ENCODE results near the gene ACSL3.

The ACSL3 gene

GRCh38 chr2:222860740-222861410 lies at the start of gene ACSL3:
Gene ACSL3, plus strand, starts transcription at chr2:222861036. Its CDS starts 47,737 bp downstream, at chr2:222908773.
- Histone ChIP-seq H3K4me1 (ENCODE audit: control insufficient read depth, low read depth, low read length) (peaks cover 43% of the 10 kb centered on the region), H3K4me3 (ENCODE audit: low read length) (peak within 1 kb of the TSS; percentile 91), H3K9ac (ENCODE audit: low read length) (peak within 1 kb of the TSS; percentile 74), H3K9me3 (ENCODE audit: control insufficient read depth, low read depth, low read length) (no peaks in the 10 kb centered on the region), H3K27me3 (ENCODE audit: control insufficient read depth, insufficient read depth, low read length) (no peaks in the 10 kb centered on the region), H3K36me3 (ENCODE audit: control insufficient read depth, low read depth, low read length) (no peaks in the 10 kb centered on the region), H3K27ac (ENCODE audit: low read length) (no peak within 1 kb of the TSS)

GRCh38 chr2:222811828-222812227 lies 49.0 kb upstream of the ACSL3 start:
- Histone ChIP-seq H3K27me3 (ENCODE audit: control insufficient read depth, insufficient read depth, low read length) (no peaks in the 10 kb centered on the region), H3K27ac (ENCODE audit: low read length) (no peak overlapping the region), H3K4me3 (ENCODE audit: low read length) (no peak overlapping the region), H3K4me1 (ENCODE audit: control insufficient read depth, low read depth, low read length) (no peaks in the 10 kb centered on the region), H3K9ac (ENCODE audit: low read length) (no peak overlapping the region), H3K9me3 (ENCODE audit: control insufficient read depth, low read depth, low read length) (no peaks in the 10 kb centered on the region), H3K36me3 (ENCODE audit: control insufficient read depth, low read depth, low read length) (no peaks in the 10 kb centered on the region)

GRCh38 chr2:222813177-222813843 lies 47.5 kb upstream of the ACSL3 start:
- H3K9me3 ChIP-seq (ENCODE audit: control insufficient read depth, low read depth, low read length), result no peaks in the 10 kb centered on the region
- no peaks in the 10 kb centered on the region for H3K36me3 ChIP-seq (ENCODE audit: control insufficient read depth, low read depth, low read length)
- H3K27ac ChIP-seq (ENCODE audit: low read length), result no peak overlapping the region
- H3K4me3 ChIP-seq (ENCODE audit: low read length), result no peak overlapping the region
- no peak overlapping the region for H3K9ac ChIP-seq (ENCODE audit: low read length)
- H3K27me3 ChIP-seq (ENCODE audit: control insufficient read depth, insufficient read depth, low read length), result no peaks in the 10 kb centered on the region
- H3K4me1 ChIP-seq (ENCODE audit: control insufficient read depth, low read depth, low read length), result no peaks in the 10 kb centered on the region

GRCh38 chr2:222819722-222820333 lies 41.0 kb upstream of the ACSL3 start:
- Histone ChIP-seq H3K4me1 (ENCODE audit: control insufficient read depth, low read depth, low read length) (no peaks in the 10 kb centered on the region), H3K9ac (ENCODE audit: low read length) (no peak overlapping the region), H3K4me3 (ENCODE audit: low read length) (no peak overlapping the region), H3K27me3 (ENCODE audit: control insufficient read depth, insufficient read depth, low read length) (no peaks in the 10 kb centered on the region), H3K36me3 (ENCODE audit: control insufficient read depth, low read depth, low read length) (no peaks in the 10 kb centered on the region), H3K9me3 (ENCODE audit: control insufficient read depth, low read depth, low read length) (no peaks in the 10 kb centered on the region), H3K27ac (ENCODE audit: low read length) (no peak overlapping the region)

- Histone ChIP-seq H3K27ac (ENCODE audit: low read length) (no peak overlapping the region), H3K36me3 (ENCODE audit: control insufficient read depth, low read depth, low read length) (no peaks in the 10 kb centered on the region), H3K27me3 (ENCODE audit: control insufficient read depth, insufficient read depth, low read length) (no peaks in the 10 kb centered on the region)
Observed at GRCh38 chr2:222823183-222823930, 37.5 kb upstream of the ACSL3 start.

GRCh38 chr2:222825031-222825430 lies 35.8 kb upstream of the ACSL3 start:
- Histone ChIP-seq H3K4me1 (ENCODE audit: control insufficient read depth, low read depth, low read length) (no peaks in the 10 kb centered on the region), H3K9ac (ENCODE audit: low read length) (no peak overlapping the region), H3K27ac (ENCODE audit: low read length) (no peak overlapping the region), H3K27me3 (ENCODE audit: control insufficient read depth, insufficient read depth, low read length) (no peaks in the 10 kb centered on the region), H3K9me3 (ENCODE audit: control insufficient read depth, low read depth, low read length) (no peaks in the 10 kb centered on the region), H3K36me3 (ENCODE audit: control insufficient read depth, low read depth, low read length) (no peaks in the 10 kb centered on the region), H3K4me3 (ENCODE audit: low read length) (no peak overlapping the region)

More at GRCh38 chr2:222823183-222823930, 37.5 kb upstream of the ACSL3 start:
- H3K9me3 ChIP-seq (ENCODE audit: control insufficient read depth, low read depth, low read length), result no peaks in the 10 kb centered on the region
- no peak overlapping the region for H3K9ac ChIP-seq (ENCODE audit: low read length)
- H3K4me1 ChIP-seq (ENCODE audit: control insufficient read depth, low read depth, low read length), result no peaks in the 10 kb centered on the region
- H3K4me3 ChIP-seq (ENCODE audit: low read length), result no peak overlapping the region

DNA sequence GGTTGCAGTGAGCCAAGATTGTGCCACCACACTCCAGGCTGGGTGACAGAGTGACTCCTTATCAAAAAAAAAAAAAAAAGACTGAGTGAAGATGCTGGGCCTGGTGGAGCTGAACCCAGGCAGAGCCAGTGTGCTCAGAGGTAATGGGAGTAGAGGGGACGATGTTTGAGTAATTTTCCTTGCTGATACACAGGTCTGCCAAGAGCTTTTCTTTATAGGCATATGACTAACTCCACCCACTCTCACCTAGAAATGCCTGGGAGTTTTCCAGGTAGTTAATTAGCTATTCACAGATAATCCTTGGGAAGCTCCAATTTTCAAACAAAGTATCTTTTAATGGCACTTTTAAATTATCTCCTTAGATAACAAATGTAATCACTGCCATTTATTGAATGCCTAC lies 33.4 kb upstream of the ACSL3 start:
- Histone ChIP-seq H3K36me3 (ENCODE audit: control insufficient read depth, low read depth, low read length) (no peaks in the 10 kb centered on the region), H3K27ac (ENCODE audit: low read length) (no peak overlapping the region), H3K4me3 (ENCODE audit: low read length) (no peak overlapping the region), H3K27me3 (ENCODE audit: control insufficient read depth, insufficient read depth, low read length) (no peaks in the 10 kb centered on the region), H3K4me1 (ENCODE audit: control insufficient read depth, low read depth, low read length) (no peaks in the 10 kb centered on the region), H3K9ac (ENCODE audit: low read length) (no peak overlapping the region), H3K9me3 (ENCODE audit: control insufficient read depth, low read depth, low read length) (no peaks in the 10 kb centered on the region)

DNA sequence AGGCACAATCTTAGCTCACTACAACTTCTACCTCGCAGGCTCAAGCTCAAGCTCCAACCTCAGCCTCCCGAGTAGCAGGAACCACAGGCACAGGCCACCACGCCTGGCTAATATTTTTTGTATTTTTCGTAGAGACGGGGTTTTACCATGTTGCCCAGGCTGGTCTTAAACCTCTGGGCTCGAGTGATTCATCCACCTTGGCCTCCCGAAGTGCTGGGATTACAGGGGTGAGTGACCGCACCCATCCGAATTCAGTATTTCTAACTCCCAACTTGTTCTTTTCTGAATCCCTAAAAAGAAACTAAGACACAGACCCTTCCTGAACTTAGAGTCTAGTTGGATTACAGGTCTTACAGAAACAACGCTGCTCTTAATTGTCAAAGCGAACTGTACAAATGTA lies 32.3 kb upstream of the ACSL3 start:
- H3K9me3 ChIP-seq (ENCODE audit: control insufficient read depth, low read depth, low read length), result no peaks in the 10 kb centered on the region
- no peak overlapping the region for H3K4me3 ChIP-seq (ENCODE audit: low read length)
- H3K4me1 ChIP-seq (ENCODE audit: control insufficient read depth, low read depth, low read length), result no peaks in the 10 kb centered on the region
- H3K27ac ChIP-seq (ENCODE audit: low read length), result no peak overlapping the region
- H3K36me3 ChIP-seq (ENCODE audit: control insufficient read depth, low read depth, low read length), result no peaks in the 10 kb centered on the region
- no peaks in the 10 kb centered on the region for H3K27me3 ChIP-seq (ENCODE audit: control insufficient read depth, insufficient read depth, low read length)
- no peak overlapping the region for H3K9ac ChIP-seq (ENCODE audit: low read length)

GRCh38 chr2:222830164-222830563 lies 30.7 kb upstream of the ACSL3 start:
- no peak overlapping the region for H3K9ac ChIP-seq (ENCODE audit: low read length)
- no peaks in the 10 kb centered on the region for H3K9me3 ChIP-seq (ENCODE audit: control insufficient read depth, low read depth, low read length)
- no peaks in the 10 kb centered on the region for H3K4me1 ChIP-seq (ENCODE audit: control insufficient read depth, low read depth, low read length)
- no peak overlapping the region for H3K27ac ChIP-seq (ENCODE audit: low read length)
- no peaks in the 10 kb centered on the region for H3K27me3 ChIP-seq (ENCODE audit: control insufficient read depth, insufficient read depth, low read length)
- no peaks in the 10 kb centered on the region for H3K36me3 ChIP-seq (ENCODE audit: control insufficient read depth, low read depth, low read length)
- H3K4me3 ChIP-seq (ENCODE audit: low read length), result no peak overlapping the region

DNA sequence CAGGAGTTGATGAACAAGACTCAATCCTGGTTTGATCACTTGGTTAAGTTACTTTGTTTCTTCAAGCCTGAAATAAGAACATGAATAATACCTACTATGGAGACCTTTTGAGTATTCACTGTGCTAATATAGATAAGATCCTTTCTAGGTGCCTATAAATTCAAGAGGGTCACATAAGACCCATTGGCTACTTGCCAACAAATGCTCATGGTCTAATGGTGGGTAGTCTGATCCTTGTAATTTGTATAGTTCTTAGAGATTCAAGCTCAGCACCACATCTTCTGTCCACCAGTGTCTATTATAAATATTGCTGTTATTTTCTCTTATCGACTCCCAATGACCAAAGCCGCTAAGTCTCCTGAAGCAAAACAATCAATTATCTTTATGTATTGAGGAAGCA lies 27.4 kb upstream of the ACSL3 start:
- Histone ChIP-seq H3K9me3 (ENCODE audit: control insufficient read depth, low read depth, low read length) (no peaks in the 10 kb centered on the region), H3K4me1 (ENCODE audit: control insufficient read depth, low read depth, low read length) (no peaks in the 10 kb centered on the region), H3K27ac (ENCODE audit: low read length) (no peak overlapping the region), H3K27me3 (ENCODE audit: control insufficient read depth, insufficient read depth, low read length) (no peaks in the 10 kb centered on the region), H3K9ac (ENCODE audit: low read length) (no peak overlapping the region), H3K36me3 (ENCODE audit: control insufficient read depth, low read depth, low read length) (no peaks in the 10 kb centered on the region), H3K4me3 (ENCODE audit: low read length) (no peak overlapping the region)

DNA sequence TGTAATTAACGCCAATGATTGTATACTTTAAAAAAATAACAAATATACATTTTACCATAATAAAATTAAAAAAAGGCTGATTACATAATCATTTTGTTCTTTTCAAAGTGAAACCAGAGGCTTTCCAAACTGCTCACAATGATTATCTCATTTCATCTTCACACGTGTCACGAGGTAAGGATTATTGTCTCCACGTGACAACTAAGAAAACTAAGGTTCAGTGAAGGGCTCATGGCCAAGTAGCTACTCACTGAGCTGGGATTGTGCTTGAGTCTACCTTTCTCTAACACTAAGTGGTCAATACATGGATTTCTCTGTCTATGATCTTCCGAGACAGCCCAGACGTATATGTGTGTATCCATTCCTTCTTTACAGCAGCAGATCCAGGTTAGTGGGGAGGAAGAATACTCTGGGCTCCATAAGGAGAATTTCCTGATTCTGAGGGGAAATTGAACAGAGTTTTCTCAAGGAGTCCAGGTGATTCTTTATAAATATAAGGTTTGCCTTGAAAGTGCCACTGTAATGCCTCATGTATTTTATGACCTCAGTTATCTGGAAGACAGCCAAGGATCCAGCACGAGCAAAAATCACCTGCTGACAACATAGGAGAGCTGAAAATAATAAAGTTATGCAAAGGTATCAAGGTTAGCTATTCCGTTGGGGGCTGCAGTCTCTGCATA lies 25.6 kb upstream of the ACSL3 start:
- no peak overlapping the region for H3K4me3 ChIP-seq (ENCODE audit: low read length)
- H3K9ac ChIP-seq (ENCODE audit: low read length), result no peak overlapping the region
- H3K27me3 ChIP-seq (ENCODE audit: control insufficient read depth, insufficient read depth, low read length), result no peaks in the 10 kb centered on the region
- H3K36me3 ChIP-seq (ENCODE audit: control insufficient read depth, low read depth, low read length), result no peaks in the 10 kb centered on the region
- no peaks in the 10 kb centered on the region for H3K4me1 ChIP-seq (ENCODE audit: control insufficient read depth, low read depth, low read length)
- H3K27ac ChIP-seq (ENCODE audit: low read length), result no peak overlapping the region
- no peaks in the 10 kb centered on the region for H3K9me3 ChIP-seq (ENCODE audit: control insufficient read depth, low read depth, low read length)

Measured in iPS-18a (cell line).